HG03565 (cell line): Measurements from ENCODE around the gene SAMM50.

Experiments
- ATAC-seq: cut with Tn5 transposase; IDR thresholded peaks from one replicate; pipeline ENCODE4 v1.9.1; 2021; ENCODE audit warnings: mild to moderate bottlenecking, moderate library complexity; ENCODE audit not compliant: unreplicated experiment

SAMM50 gene

GRCh38 chr22:43945632-43946383 lies 9.4 kb upstream of the SAMM50 start:
- peak; percentile 40 for ATAC-seq

- ATAC-seq = no peak
Observed at GRCh38 chr22:43946384-43946667, 8.9 kb upstream of the SAMM50 start.

- ATAC-seq = no peak
Observed at GRCh38 chr22:43948836-43949406, 6.3 kb upstream of the SAMM50 start.

GRCh38 chr22:43951391-43951790 lies 3.9 kb upstream of the SAMM50 start:
- no peak for ATAC-seq

- ATAC-seq = no peak
Observed at GRCh38 chr22:43951966-43952365, 3.3 kb upstream of the SAMM50 start.

GRCh38 chr22:43953988-43954785 lies 1.1 kb upstream of the SAMM50 start:
- ATAC-seq = no peak

- peak; percentile 17 for ATAC-seq
Observed at GRCh38 chr22:43955883-43956782, 891 bp downstream of the SAMM50 start.

GRCh38 chr22:43956805-43957463 lies 1.7 kb downstream of the SAMM50 start:
- no peak for ATAC-seq

GRCh38 chr22:43957871-43958270 lies 2.6 kb downstream of the SAMM50 start:
- no peak for ATAC-seq

- ATAC-seq = no peak
Observed at GRCh38 chr22:43964314-43964857, 9.1 kb downstream of the SAMM50 start.

GRCh38 chr22:43967069-43967468 lies 11.8 kb downstream of the SAMM50 start:
- no peak for ATAC-seq

- ATAC-seq = no peak
Observed at GRCh38 chr22:43968614-43969013, 13.4 kb downstream of the SAMM50 start.

- ATAC-seq = no peak
Observed at GRCh38 chr22:43969021-43969878, 14.0 kb downstream of the SAMM50 start.

- no peak for ATAC-seq
Observed at GRCh38 chr22:43969989-43970755, 14.9 kb downstream of the SAMM50 start.

- ATAC-seq = no peak
Observed at GRCh38 chr22:43971112-43971511, 15.9 kb downstream of the SAMM50 start.

- no peak for ATAC-seq
Observed at GRCh38 chr22:43972931-43973462, 17.8 kb downstream of the SAMM50 start.

GRCh38 chr22:43974028-43974545 lies 18.8 kb downstream of the SAMM50 start:
- ATAC-seq = no peak

- ATAC-seq = no peak
Observed at GRCh38 chr22:43975041-43975440, 19.8 kb downstream of the SAMM50 start.
